Osteocyte (in vitro differentiated cells): ENCODE measurements around the gene SFXN1. TPM values are rescaled to one million over a fixed set of nuclear protein-coding genes. Genes with fewer than 3 reads are reported as not detected.

ENCODE experiments used
- DNase-seq: peaks from one replicate; pipeline ENCODE4 v3.0.0; 2021; ENCODE audit warnings: mixed read lengths; ENCODE audit not compliant: unreplicated experiment; ENCODE audit errors: extremely low spot score
- H3K27ac Mint-ChIP-seq: one replicate; pipeline ENCODE4 v1.8.0; 2021; ENCODE audit warnings: mild to moderate bottlenecking, mixed read lengths; ENCODE audit not compliant: unreplicated experiment
- H3K27me3 Mint-ChIP-seq: one replicate; pipeline ENCODE4 v1.8.0; 2021; ENCODE audit warnings: mixed read lengths; ENCODE audit not compliant: unreplicated experiment
- H3K36me3 Mint-ChIP-seq: one replicate; pipeline ENCODE4 v1.8.0; 2021; ENCODE audit warnings: mixed read lengths; ENCODE audit not compliant: unreplicated experiment
- H3K4me1 Mint-ChIP-seq: one replicate; pipeline ENCODE4 v1.8.0; 2021; ENCODE audit warnings: mixed read lengths; ENCODE audit not compliant: unreplicated experiment
- H3K4me3 Mint-ChIP-seq: one replicate; pipeline ENCODE4 v1.8.0; 2021; ENCODE audit warnings: mild to moderate bottlenecking, moderate library complexity, mixed read lengths; ENCODE audit not compliant: unreplicated experiment
- H3K9me3 Mint-ChIP-seq: one replicate; pipeline ENCODE4 v1.8.0; 2021; ENCODE audit warnings: mixed read lengths; ENCODE audit not compliant: unreplicated experiment
- CTCF ChIP-seq: fragments of 200-600 bp; sonication (generic); IDR thresholded peaks from 2 replicates; pipeline ENCODE4 v1.5.0; 2021; ENCODE audit warnings: antibody characterized with exemption, mild to moderate bottlenecking, moderate library complexity
- total RNA-seq: library from RNA; stranded (reverse); gene quantifications from 2 replicates; pipeline ENCODE4 v1.2.1, GENCODE V29; 2021

Gene SFXN1
- total RNA-seq, 1 donor from 2014 or later, result 44.6 TPM

- DNase-seq, result no peak
- no peak for TF ChIP-seq CTCF
- no peak overlapping the region for H3K27ac Mint-ChIP-seq
- peaks cover 32% of the 10 kb centered on the region for H3K36me3 Mint-ChIP-seq
- H3K4me3 Mint-ChIP-seq, result no peak overlapping the region
- peaks cover 9% of the 10 kb centered on the region for H3K4me1 Mint-ChIP-seq
- H3K9me3 Mint-ChIP-seq, result no peaks in the 10 kb centered on the region
- H3K27me3 Mint-ChIP-seq, result no peaks in the 10 kb centered on the region
Observed at GRCh38 chr5:175484829-175485228, 6.5 kb downstream of the SFXN1 start.

GRCh38 chr5:175485631-175486030 is 7.3 kb downstream of the SFXN1 start:
- Mint-ChIP-seq H3K9me3 (no peaks in the 10 kb centered on the region), H3K4me3 (no peak overlapping the region), H3K27me3 (no peaks in the 10 kb centered on the region), H3K27ac (no peak overlapping the region), H3K36me3 (peaks cover 30% of the 10 kb centered on the region), H3K4me1 (peaks cover 3% of the 10 kb centered on the region)
- no peak for TF ChIP-seq CTCF
- DNase-seq, result no peak

GRCh38 chr5:175487514-175488222 is 9.3 kb downstream of the SFXN1 start:
- H3K4me3 Mint-ChIP-seq, result no peak overlapping the region
- no peak for DNase-seq
- H3K36me3 Mint-ChIP-seq, result peaks cover 33% of the 10 kb centered on the region
- H3K4me1 Mint-ChIP-seq, result no peaks in the 10 kb centered on the region
- H3K27ac Mint-ChIP-seq, result no peak overlapping the region
- no peak for TF ChIP-seq CTCF
- H3K27me3 Mint-ChIP-seq, result no peaks in the 10 kb centered on the region
- H3K9me3 Mint-ChIP-seq, result no peaks in the 10 kb centered on the region

- no peak for TF ChIP-seq CTCF
- no peaks in the 10 kb centered on the region for H3K27me3 Mint-ChIP-seq
- no peak for DNase-seq
- H3K27ac Mint-ChIP-seq, result no peak overlapping the region
- peaks cover 36% of the 10 kb centered on the region for H3K36me3 Mint-ChIP-seq
- no peak overlapping the region for H3K4me3 Mint-ChIP-seq
- no peaks in the 10 kb centered on the region for H3K9me3 Mint-ChIP-seq
- no peaks in the 10 kb centered on the region for H3K4me1 Mint-ChIP-seq
Observed at GRCh38 chr5:175489693-175490443, 11.5 kb downstream of the SFXN1 start.

GRCh38 chr5:175491223-175491622 is 12.9 kb downstream of the SFXN1 start:
- DNase-seq, result no peak
- Mint-ChIP-seq H3K36me3 (peaks cover 40% of the 10 kb centered on the region), H3K27me3 (no peaks in the 10 kb centered on the region), H3K27ac (no peak overlapping the region), H3K4me1 (no peaks in the 10 kb centered on the region), H3K9me3 (no peaks in the 10 kb centered on the region), H3K4me3 (no peak overlapping the region)
- TF ChIP-seq CTCF, result no peak
